ENCODE data around the gene ISCA1.
"Not testable (repeated sequence)": the region's sequence is repeated elsewhere in the genome, so short reads cannot be mapped to it uniquely, and the experiment has no call there.

The ISCA1 gene

DNA sequence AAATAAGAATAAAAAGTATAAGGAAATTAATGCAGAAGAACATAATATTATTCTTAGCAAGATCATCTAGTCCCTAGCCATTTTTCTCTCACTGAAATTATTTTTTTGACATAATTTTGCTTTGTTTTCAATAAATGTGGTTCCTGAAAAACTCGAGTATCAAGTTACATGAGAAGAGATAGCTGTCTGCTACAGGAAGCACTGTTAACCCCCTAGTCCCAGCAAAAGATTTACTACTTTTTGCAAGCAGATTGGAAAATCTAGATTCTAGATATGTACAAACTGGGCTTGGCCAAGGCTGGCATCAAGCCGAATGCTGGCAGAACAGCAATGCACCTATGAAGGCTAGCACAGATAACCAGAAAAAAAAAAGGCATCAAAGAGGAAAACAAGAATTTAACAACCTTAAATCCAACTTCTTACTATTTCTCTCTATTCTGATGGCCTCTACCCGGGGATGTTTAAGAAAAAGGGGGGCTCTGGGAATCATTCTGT lies 21.9 kb upstream of the ISCA1 start:
- no peaks in the 10 kb centered on the region for H3K9me3 Mint-ChIP-seq
- H3K27me3 Mint-ChIP-seq, result no peaks in the 10 kb centered on the region
- no peak for DNase-seq
- no peak for ATAC-seq (replicated peaks)
- H3K27ac Mint-ChIP-seq, result peak overlapping the region; percentile 21 to 25
- peaks cover 92% of the 10 kb centered on the region for H3K36me3 Mint-ChIP-seq (ENCODE audit: insufficient read depth)
- H3K4me1 Mint-ChIP-seq (ENCODE audit: low read depth in 2 of 2), result peaks cover 11 to 18% of the 10 kb centered on the region in 2 donors
- H3K4me3 Mint-ChIP-seq, result no peak overlapping the region

DNA sequence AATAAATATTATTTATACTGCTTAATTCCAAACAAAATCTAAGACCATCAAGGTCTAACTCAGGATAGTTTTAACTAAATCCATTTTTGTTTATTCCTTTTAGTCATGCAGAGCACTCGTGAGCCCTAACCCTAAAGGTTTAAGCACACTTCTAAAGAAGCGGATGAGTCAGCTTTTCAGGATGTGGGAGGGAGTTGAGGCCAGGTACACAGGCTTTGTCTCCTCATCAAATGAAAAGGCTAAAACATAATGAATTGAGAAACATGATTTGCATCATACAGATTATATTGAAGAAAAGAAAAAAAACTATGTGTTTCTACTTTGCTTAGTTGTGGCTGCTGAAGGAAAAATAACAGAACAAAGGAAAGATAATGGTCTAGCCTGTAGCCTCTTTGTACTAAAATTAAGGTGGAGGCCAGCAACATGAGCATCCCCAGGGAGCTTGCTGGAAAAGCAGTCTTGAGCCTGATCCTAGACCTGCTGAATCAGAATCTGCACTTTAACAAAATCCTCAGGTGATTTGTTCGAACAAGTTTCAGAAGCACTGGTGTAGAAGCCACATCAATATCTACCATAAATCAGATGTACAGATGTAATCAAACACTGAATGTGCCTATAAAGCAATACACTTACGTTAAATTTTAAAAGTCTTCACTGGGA lies 21.1 kb upstream of the ISCA1 start:
- Mint-ChIP-seq H3K36me3 (ENCODE audit: insufficient read depth) (peaks cover 93% of the 10 kb centered on the region), H3K9me3 (no peaks in the 10 kb centered on the region), H3K27ac (peak overlapping the region; percentile 21 to 65), H3K4me1 (ENCODE audit: low read depth in 2 of 2) (peaks cover 11 to 18% of the 10 kb centered on the region in 2 donors), H3K4me3 (no peak overlapping the region), H3K27me3 (no peaks in the 10 kb centered on the region)
- ATAC-seq (replicated peaks) (peak; percentile 77), DNase-seq (no peak)

DNA sequence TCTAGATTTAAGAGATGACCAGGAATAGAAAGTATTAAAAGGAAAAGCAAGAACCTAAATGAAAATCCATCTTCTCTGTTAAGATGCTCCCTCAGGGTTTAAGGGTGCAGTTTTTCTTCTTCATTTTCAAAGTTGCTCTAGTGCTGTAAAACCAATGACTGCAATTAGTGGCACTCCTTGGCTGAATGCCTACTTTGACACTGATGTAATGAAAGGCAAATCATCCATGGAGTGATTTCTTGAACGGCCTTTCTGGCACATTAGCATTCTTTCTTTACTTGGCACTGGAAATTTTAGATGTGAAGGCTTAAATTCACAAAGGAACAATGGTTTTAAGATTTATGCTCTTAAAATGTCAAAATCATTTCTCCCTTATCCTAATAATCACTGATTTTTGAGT lies 19.3 kb upstream of the ISCA1 start:
- H3K27me3 Mint-ChIP-seq, result no peaks in the 10 kb centered on the region
- H3K9me3 Mint-ChIP-seq, result no peaks in the 10 kb centered on the region
- peaks cover 11 to 18% of the 10 kb centered on the region in 2 donors for H3K4me1 Mint-ChIP-seq (ENCODE audit: low read depth in 2 of 2)
- H3K27ac Mint-ChIP-seq, result peak overlapping the region; percentile 47 to 93
- no peak overlapping the region for H3K4me3 Mint-ChIP-seq
- ATAC-seq (replicated peaks) (no peak), DNase-seq (no peak)
- peaks cover 93% of the 10 kb centered on the region for H3K36me3 Mint-ChIP-seq (ENCODE audit: insufficient read depth)

DNA sequence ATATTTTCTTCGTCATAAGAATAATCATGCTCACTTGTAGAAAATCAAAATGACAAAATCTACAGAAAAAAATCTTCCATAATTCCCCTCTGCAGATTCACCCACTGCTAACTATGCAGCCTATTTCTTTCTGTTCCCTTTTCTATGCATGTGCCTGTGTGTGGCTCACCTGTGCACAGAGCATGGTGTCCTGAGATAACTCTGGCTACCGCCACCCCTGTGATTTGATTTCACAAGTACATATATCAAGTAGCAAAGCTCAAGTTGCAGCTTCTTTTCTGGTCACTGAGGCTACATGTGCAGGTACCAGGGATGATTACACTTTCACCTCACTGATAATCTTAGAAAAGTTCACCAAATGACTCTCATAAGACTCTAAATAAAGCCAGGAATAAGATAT lies 18.4 kb upstream of the ISCA1 start:
- Mint-ChIP-seq H3K36me3 (ENCODE audit: insufficient read depth) (peaks cover 83% of the 10 kb centered on the region), H3K27me3 (no peaks in the 10 kb centered on the region), H3K4me1 (ENCODE audit: low read depth in 2 of 2) (peaks cover 11 to 15% of the 10 kb centered on the region in 2 donors), H3K27ac (peak overlapping the region; percentile 47 to 93), H3K9me3 (no peaks in the 10 kb centered on the region), H3K4me3 (no peak overlapping the region)
- no peak for DNase-seq
- ATAC-seq (replicated peaks), result no peak

DNA sequence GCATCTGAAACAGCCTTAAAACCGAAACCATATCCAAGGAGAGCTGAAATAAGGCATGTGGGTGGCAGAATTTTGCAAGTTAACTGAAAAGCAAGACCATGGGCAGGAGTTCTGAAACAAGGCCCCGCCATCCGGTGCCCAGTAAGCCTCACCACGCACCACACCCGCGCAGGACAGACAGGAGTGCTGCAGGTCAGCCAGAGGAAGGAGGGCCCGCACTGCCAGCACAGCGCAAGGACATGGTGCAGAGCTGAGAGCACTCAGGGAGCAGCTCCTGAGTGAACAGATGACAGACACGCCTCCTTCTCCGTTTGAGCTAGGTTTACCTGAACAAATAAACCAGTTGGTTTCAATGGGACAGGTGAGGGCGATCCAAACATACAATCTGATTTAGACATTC lies 16.5 kb upstream of the ISCA1 start:
- no peaks in the 10 kb centered on the region for H3K9me3 Mint-ChIP-seq
- no peaks in the 10 kb centered on the region for H3K27me3 Mint-ChIP-seq
- H3K4me3 Mint-ChIP-seq, result no peak overlapping the region
- DNase-seq, result no peak
- H3K4me1 Mint-ChIP-seq (ENCODE audit: low read depth in 2 of 2), result peaks cover 8 to 13% of the 10 kb centered on the region in 2 donors
- H3K27ac Mint-ChIP-seq, result peak overlapping the region; percentile 7 to 54
- H3K36me3 Mint-ChIP-seq (ENCODE audit: insufficient read depth), result peaks cover 71% of the 10 kb centered on the region
- no peak for ATAC-seq (replicated peaks)

DNA sequence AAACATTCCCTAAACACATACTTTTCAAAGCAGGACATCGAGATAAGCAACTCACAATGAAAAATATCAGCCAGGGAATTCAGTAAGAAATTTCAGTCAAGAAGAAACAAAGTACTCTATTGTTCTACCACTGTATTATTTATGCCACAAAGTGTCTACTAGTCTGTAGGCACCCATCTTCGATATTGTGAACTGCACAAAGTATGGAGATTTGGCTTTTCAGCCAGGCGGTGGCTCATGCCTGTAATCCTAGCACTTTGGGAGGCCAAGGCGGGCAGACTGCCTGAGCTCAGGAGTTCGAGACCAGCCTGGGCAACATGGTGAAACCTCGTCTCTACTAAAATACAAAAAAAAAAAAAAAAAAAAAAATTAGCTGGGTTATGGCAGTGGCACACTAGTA lies 8.0 kb upstream of the ISCA1 start:
- peaks cover 29% of the 10 kb centered on the region for H3K36me3 Mint-ChIP-seq (ENCODE audit: insufficient read depth)
- DNase-seq, result not testable (repeated sequence)

DNA sequence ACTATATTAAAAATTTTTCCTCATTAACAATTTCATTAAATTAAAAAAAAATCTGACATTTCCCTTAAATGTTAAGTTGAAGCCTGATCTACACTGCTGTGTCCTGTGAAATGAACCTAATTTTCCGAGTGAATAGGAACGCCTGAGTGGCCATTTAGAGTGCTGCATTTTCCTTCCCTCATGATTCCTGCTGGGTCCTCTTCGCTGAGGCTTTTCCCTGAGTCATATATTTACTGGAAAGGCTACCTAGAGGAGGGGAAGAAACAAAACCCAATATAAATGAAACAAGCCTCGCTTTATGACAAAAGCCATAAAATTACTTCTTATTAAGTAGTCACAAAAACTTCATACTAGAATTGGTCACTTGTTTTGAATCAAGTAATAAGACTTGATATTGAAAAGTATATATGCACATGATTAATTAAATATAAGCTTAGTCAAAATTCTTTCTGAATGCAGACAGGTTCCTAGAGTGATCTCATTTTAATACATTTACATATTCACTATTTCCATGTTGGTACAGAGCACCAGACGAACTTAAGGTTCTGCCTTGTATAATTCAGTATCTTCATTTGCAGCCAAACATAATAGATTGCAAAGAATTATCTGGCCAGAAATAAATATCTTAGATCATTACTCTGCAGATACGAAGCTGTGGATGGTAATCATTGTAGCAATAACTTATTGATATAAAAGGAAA lies 6.3 kb upstream of the ISCA1 start:
- peaks cover 0 to 5% of the 10 kb centered on the region in 2 donors for H3K4me1 Mint-ChIP-seq (ENCODE audit: low read depth in 2 of 2)
- H3K27ac Mint-ChIP-seq, result peak overlapping the region in 1 of 2 donors; percentile 55
- H3K36me3 Mint-ChIP-seq (ENCODE audit: insufficient read depth), result peaks cover 24% of the 10 kb centered on the region
- DNase-seq, result no peak
- no peak for ATAC-seq (replicated peaks)
- H3K27me3 Mint-ChIP-seq, result no peaks in the 10 kb centered on the region
- no peak overlapping the region for H3K4me3 Mint-ChIP-seq
- no peaks in the 10 kb centered on the region for H3K9me3 Mint-ChIP-seq

More for the DNA sequence above, 8.0 kb upstream of the ISCA1 start:
- H3K4me1 Mint-ChIP-seq (ENCODE audit: low read depth in 2 of 2); H3K9me3 Mint-ChIP-seq; H3K27ac Mint-ChIP-seq; ATAC-seq (replicated peaks); H3K27me3 Mint-ChIP-seq; H3K4me3 Mint-ChIP-seq: not testable (repeated sequence)

DNA sequence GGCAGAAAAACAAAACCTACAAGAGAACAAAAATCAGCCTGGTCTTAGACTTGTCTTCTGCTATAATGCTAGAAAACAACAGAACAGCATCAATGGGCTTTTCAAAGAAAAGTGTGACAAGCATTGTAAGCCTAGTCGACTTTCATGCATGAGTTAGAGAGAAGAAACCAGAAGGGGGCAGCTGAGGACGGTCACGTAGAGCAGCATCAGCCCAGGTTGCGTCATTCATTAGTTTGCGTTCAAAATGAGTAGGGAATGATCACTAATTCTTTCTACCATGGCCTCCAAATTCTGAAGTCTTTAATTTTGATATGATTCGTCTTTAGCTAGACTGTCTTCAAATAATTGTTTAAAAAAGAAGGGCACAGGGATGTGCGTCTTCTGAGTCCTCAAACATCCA lies 4.7 kb upstream of the ISCA1 start:
- DNase-seq (no peak), ATAC-seq (replicated peaks) (no peak)
- peaks cover 6 to 12% of the 10 kb centered on the region in 2 donors for H3K4me1 Mint-ChIP-seq (ENCODE audit: low read depth in 2 of 2)
- no peaks in the 10 kb centered on the region for H3K9me3 Mint-ChIP-seq
- no peaks in the 10 kb centered on the region for H3K27me3 Mint-ChIP-seq
- H3K4me3 Mint-ChIP-seq, result no peak overlapping the region
- H3K36me3 Mint-ChIP-seq (ENCODE audit: insufficient read depth), result peaks cover 36% of the 10 kb centered on the region
- H3K27ac Mint-ChIP-seq, result peak overlapping the region in 1 of 2 donors; percentile 78

DNA sequence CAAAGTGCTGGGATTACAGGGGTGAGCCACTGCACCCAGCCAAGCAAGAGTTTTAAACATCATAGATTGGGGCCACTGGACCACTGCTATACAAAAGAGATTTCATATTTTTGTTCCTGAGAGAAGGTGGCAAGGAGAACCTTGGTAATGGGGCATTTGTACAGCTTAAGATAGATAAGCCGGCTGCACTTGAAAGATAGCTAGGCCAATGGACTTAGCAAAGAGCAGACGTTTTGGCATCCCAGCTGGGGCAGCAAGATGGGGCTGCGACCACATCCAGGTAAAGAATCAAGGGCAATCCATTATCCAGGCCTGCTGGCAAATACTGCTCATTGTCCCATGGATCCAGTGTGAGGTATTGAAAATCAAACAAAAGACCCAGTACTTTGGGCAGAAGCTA lies 3.9 kb upstream of the ISCA1 start:
- H3K4me1 Mint-ChIP-seq (ENCODE audit: low read depth in 2 of 2), result peaks cover 7 to 15% of the 10 kb centered on the region in 2 donors
- DNase-seq (no peak), ATAC-seq (replicated peaks) (no peak)
- no peak overlapping the region for H3K4me3 Mint-ChIP-seq
- no peaks in the 10 kb centered on the region for H3K27me3 Mint-ChIP-seq
- H3K27ac Mint-ChIP-seq, result peak overlapping the region; percentile 59 to 78
- H3K9me3 Mint-ChIP-seq, result no peaks in the 10 kb centered on the region
- H3K36me3 Mint-ChIP-seq (ENCODE audit: insufficient read depth), result peaks cover 41% of the 10 kb centered on the region

DNA sequence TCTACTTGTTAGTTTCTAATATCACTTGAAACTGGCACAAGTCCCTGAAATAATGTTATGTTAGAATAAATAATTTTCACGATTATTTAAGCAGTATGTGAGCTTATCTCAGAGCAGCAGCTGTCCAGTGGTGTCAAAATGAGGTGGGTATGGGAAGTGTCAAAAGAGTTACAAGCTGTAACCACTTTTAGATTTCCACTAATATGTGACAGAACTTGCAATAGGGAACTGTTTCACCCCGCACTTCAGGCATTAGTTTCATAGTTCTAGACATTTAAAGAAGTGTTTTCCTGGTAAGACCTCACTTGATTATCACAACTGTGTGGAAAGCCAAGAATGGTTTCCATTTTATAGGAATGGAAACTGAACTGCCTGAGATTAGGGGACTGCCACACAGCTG lies 2.9 kb upstream of the ISCA1 start:
- Mint-ChIP-seq H3K9me3 (no peaks in the 10 kb centered on the region), H3K4me3 (no peak overlapping the region), H3K36me3 (ENCODE audit: insufficient read depth) (peaks cover 41% of the 10 kb centered on the region), H3K27ac (no peak overlapping the region), H3K4me1 (ENCODE audit: low read depth in 2 of 2) (peaks cover 8 to 22% of the 10 kb centered on the region in 2 donors), H3K27me3 (no peaks in the 10 kb centered on the region)
- DNase-seq (no peak), ATAC-seq (replicated peaks) (no peak)

DNA sequence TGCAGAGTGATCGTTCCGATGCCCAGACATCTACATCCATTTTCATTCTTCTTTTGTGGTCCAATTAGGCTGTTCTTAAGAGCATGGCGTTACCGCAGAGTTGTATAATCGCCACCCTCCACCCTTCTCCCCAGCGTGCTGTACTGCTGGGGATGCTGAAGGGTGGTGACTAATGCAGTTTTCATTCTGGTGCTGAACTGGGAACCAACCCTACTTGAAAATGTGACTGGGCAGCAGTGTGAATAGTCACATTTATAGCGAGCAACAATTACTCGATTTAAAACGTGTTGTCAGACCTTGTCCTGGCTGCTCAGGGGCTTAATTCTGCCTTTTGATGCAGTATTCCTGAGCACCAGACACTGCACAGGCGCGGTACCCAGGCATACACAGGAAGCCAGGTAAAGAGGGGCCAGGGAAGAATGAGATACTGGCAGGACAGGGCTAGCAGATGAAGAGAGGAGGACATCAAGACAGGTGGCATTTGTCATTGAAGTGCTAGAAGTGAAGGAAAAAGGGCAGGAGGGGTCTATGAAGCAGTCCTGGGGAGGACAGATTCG lies 719 bp upstream of the ISCA1 start:
- ATAC-seq (replicated peaks), result no peak
- H3K4me1 Mint-ChIP-seq (ENCODE audit: low read depth in 2 of 2), result peaks cover 19 to 32% of the 10 kb centered on the region in 2 donors

DNA sequence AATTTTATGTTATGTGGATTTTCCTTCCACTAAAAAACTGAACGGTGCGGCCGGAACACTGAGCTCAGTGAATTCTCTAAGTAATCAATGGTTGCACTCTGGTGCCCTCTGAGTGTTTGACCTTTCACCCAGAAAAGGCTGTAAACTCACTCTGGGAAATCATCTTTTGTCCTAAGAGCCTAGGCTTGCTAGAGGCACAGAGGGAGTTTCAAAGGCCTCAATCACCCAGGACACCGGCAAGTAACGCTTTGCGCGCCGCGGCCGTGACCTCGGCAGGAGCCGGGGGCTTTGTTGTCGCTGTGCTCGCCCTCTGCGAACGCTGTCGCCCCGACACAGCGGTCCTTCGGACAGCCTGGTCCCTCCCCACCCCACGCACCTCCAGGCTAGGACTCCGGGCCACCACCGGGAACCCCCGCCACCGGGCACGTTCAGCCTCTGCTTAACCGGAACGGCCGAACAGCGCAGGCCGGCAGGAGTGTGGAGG lies 703 bp downstream of the ISCA1 start:
- Mint-ChIP-seq H3K36me3 (ENCODE audit: insufficient read depth) (peaks cover 40% of the 10 kb centered on the region), H3K9me3 (no peaks in the 10 kb centered on the region), H3K4me3 (peak overlapping the region; percentile 89 to 95), H3K27me3 (no peaks in the 10 kb centered on the region), H3K4me1 (ENCODE audit: low read depth in 2 of 2) (peaks cover 21 to 42% of the 10 kb centered on the region in 2 donors), H3K27ac (peak overlapping the region; percentile 96 to 99)
- DNase-seq (no peak), ATAC-seq (replicated peaks) (no peak)

More for the DNA sequence above, 719 bp upstream of the ISCA1 start:
- H3K36me3 Mint-ChIP-seq (ENCODE audit: insufficient read depth), result peaks cover 43% of the 10 kb centered on the region
- H3K9me3 Mint-ChIP-seq, result no peaks in the 10 kb centered on the region
- H3K4me3 Mint-ChIP-seq, result peak overlapping the region; percentile 89 to 95
- H3K27me3 Mint-ChIP-seq, result no peaks in the 10 kb centered on the region
- H3K27ac Mint-ChIP-seq, result peak overlapping the region; percentile 96 to 99
- DNase-seq, result no peak

DNA sequence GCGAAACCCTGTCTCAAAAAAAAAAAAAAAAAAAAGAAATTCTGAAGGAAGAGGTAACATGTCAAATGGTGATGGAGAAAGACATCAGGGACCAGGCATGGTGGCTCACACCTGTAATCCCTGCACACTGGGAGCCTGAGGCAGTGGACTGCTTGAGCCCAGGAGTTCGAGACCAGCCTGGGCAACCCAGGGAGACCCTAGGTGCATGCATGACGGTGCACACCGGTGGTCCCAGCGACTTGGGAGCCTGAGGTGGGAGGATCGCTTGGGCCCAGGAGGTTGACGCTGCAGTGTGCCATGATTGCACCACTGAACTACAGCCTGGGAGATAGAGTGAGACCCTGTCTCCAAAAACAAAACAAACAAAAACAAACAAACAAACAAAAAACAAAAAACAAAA lies 1.8 kb downstream of the ISCA1 start:
- peaks cover 23 to 44% of the 10 kb centered on the region in 2 donors for H3K4me1 Mint-ChIP-seq (ENCODE audit: low read depth in 2 of 2)
- H3K27me3 Mint-ChIP-seq, result no peaks in the 10 kb centered on the region
- no peak for DNase-seq

More for the DNA sequence above, 1.8 kb downstream of the ISCA1 start:
- H3K36me3 Mint-ChIP-seq (ENCODE audit: insufficient read depth), result peaks cover 46% of the 10 kb centered on the region
- peak overlapping the region in 1 of 2 donors; percentile 96 for H3K27ac Mint-ChIP-seq
- H3K9me3 Mint-ChIP-seq, result no peaks in the 10 kb centered on the region
- no peak for ATAC-seq (replicated peaks)
- peak overlapping the region; percentile 89 to 95 for H3K4me3 Mint-ChIP-seq
